HG03469 (cell line): ENCODE data around the gene CFAP61.
"Not testable (repeated sequence)": the region's sequence is repeated elsewhere in the genome, so short reads cannot be mapped to it uniquely, and the experiment has no call there.

ENCODE experiments used
- ATAC-seq: cut with Tn5 transposase; IDR thresholded peaks from one replicate; pipeline ENCODE4 v1.9.1; 2021; ENCODE audit warnings: mild to moderate bottlenecking, moderate library complexity, moderate number of reproducible peaks; ENCODE audit not compliant: unreplicated experiment

Gene CFAP61

GRCh38 chr20:20312562-20312961 is 260.2 kb downstream of the CFAP61 start:
- ATAC-seq, result no peak

GRCh38 chr20:20317195-20317594 is 264.9 kb downstream of the CFAP61 start:
- peak; percentile 84 for ATAC-seq

DNA sequence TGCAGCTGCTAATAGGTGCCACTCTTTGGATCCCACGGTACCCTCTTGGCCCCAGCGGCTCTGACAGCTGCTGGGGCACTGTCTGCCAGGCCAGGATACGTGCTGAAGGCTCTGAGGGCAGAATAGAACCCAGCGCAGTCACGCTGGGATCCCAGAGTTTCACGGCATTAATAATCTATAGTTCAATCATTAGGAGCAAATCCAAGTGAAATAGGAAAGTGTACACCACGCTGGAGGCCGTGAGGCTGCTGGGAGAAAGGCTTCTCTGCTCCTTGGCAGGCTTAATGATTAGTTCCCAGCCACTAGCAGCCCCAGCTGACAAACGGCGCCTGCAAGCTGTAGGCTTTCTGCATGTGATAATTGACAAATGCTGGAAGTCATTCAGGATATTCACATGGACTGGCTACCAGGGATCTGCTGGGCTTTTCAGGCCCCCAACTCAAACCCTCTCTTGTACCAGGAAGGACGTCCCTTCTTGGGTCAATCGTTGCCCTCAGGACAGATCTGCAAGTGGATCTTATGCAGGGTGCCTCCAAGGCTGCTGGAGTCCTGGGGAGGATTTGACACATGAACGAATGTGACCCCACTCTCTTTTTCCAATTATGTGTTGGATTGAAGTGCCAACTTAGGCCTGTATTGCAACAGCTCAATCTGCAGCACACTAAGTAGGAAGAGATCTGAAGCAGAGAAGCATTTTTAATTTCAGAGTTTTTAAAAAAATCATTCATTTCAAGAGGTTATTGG is 265.5 kb downstream of the CFAP61 start:
- no peak for ATAC-seq

- ATAC-seq, result no peak
Observed at GRCh38 chr20:20318365-20319161, 266.2 kb downstream of the CFAP61 start.

DNA sequence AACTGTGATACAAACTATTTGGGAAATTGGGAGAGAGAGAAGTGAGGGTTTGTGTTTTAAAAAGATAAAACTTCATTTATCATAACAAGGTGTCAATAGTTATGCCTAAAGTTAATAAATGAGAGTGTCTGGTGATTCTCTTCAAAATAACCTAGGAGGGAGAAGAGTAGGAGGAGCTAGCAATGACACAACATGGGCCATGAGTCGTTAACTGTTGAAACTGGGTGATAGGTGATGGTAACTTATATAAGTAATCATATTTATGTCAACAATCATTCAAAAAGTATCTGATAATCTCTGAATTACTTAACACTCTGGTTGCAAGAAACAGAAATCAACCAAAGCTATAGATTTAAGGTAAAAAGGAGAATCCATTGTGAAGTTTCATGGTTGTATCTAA is 268.8 kb downstream of the CFAP61 start:
- ATAC-seq, result no peak

GRCh38 chr20:20321917-20322316 is 269.6 kb downstream of the CFAP61 start:
- no peak for ATAC-seq

- no peak for ATAC-seq
Observed at GRCh38 chr20:20322912-20323311, 270.6 kb downstream of the CFAP61 start.

- ATAC-seq, result no peak
Observed at GRCh38 chr20:20327746-20328145, 275.4 kb downstream of the CFAP61 start.

DNA sequence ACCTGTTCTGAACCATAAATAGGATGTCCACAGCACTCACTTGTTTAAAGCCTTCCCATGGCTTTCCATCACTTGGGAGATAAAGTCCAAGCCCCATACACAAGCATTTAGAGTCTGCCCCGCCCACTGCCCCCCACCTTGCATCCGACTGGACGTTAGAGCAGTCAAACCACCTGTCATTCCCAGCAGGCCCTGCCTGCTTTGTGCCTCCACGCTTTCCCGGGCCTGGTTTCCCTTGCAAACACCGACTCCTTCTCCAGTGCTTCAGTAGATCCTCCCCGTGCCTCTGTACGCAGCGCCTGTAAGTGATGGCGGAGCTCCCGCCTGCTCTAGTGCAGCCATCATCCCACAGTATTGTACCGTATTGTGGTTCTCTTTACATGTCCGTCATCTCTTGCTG is 277.2 kb downstream of the CFAP61 start:
- no peak for ATAC-seq

DNA sequence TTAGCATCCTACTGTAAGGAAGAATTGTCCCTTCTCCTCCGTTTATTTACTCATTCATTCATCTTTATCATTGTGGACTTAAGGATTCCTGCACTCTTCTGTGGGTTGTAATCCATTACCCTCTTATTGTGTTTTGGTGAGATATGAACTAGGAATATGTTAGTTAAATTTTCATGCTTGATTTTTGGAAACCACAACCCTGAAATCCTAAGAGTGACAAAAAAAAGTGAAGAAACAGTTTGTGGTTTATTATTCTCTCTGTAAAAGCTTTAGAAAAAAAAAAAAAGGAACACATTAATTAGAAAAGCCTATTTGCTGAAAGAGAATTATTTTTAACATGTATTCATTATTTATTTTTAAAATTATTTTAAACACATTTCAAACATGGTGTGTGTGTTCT is 278.8 kb downstream of the CFAP61 start:
- ATAC-seq, result no peak

DNA sequence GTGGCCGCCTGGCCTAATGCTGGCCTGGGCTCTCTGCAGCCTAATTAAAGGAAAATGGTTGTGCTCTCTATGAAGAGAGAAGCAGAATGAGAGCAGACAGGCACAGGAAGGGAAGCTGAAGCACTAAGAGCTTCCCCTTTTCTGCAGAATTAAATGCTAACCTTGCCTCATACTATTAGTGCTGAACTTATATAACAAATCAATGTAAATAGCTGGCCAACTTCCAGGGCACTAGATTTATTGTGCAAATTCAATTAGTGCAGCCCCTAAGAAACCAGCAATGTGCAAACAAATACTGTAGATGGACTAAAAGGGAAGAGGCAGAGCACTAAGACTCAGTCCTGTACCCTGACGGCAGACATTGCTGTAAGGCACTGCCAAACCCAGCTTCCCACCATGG is 279.5 kb downstream of the CFAP61 start:
- ATAC-seq, result no peak

DNA sequence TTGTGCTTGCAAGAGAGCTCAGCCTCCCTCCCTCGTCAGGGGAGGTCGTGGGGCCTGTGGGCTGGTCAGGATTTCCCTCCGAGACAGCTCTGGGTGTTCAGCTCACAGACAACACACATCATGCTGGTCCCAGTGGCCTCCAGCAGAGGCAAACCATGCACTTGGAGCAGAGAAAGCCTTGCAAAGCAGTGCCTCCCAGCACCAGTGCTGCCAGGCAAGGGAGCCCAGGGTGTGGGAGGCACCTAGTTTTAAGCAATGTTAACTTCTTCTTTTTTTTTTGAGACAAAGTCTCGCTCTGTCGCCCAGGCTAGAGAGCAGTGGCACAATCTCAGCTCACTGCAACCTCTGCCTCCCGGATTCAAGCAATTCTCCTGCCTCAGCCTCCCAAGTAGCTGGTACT is 281.5 kb downstream of the CFAP61 start:
- no peak for ATAC-seq

GRCh38 chr20:20334489-20334888 is 282.2 kb downstream of the CFAP61 start:
- ATAC-seq, result peak; percentile 91

DNA sequence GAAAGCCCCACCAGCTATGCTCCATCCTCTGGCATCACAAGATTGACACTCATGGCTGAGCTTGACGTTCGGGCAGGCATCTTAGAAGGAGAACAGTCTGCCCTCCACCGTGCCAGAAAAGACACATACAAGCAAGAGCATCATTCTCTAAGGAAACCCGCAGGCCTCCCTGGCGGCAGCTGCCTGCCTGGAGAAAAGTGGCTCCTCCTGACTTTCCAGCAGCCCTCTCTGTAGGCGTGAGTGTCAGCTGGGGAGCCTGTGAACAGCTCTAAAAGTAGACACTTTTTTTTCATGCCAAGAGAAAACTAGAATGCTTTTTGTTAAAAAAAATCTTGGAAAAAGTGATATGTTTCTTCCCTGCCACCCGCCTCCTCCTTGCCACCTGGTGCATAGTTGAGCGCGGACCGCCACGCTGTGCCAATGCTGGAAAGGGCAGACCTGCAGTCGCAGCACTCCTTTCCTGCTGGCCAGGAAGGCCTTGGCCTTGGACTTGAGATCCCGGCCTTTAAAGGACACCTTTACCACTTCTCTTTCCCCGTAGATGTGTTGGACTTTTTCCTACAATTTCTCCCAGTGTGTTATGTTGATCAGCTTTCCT is 285.9 kb downstream of the CFAP61 start:
- no peak for ATAC-seq

GRCh38 chr20:20340443-20340842 is 288.1 kb downstream of the CFAP61 start:
- no peak for ATAC-seq

DNA sequence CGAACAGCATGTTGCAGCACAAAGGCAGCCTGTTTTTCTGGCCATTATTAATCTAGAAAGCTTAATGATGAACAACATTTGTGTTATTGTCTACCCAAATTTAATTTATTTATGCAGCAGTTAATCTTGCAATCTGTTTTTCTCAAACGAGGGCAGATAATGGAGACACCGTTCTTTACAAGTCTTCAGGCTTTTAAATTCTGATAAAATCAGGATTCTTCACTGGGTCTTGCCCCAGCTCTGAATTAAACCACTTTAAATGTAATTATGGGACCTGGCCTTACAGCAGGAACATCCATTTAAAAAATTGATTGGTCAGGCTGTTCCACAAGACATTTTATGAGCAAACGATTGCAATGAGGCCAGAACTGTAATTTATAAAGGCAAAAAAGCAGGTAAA is 289.0 kb downstream of the CFAP61 start:
- ATAC-seq, result no peak

DNA sequence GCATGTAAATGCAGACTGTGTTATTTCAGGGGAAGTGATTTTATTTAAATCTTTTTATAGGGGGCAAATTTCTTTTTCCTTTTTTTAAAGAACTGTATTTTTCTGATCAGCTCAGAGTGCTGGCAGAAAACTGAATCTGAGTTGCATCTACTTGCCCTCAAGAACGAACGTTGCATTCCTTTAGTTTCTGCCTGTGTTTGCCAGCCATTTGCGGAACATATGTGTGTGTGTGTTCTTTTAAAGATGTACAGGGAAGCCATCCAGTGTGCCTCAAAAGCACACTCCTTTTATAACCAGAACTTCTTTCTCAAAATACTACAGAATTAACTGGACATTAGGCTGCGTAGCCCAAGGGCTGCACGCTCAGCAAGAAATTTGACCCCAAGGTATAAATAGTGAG is 289.7 kb downstream of the CFAP61 start:
- no peak for ATAC-seq

DNA sequence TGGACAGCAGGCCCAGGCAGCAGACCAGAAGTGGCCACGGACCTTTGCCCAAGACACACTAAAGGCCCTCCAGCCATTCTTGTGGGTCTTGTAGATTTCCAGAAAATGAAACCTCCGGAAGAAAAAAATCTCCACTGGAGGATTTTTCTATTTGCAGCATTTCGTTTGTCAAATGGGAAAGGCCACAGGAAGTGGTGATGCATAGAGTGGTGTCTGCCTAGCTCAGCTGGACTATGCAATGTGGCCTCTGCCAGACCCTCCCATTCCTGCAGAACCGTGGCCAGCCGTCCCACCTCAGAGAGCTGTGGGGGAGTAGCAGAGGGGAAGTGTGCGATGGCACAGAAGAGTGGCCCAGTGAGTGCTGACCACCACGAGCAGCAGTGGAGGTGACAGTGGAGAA is 291.6 kb downstream of the CFAP61 start:
- ATAC-seq, result no peak

GRCh38 chr20:20344476-20344875 is 292.1 kb downstream of the CFAP61 start:
- no peak for ATAC-seq

GRCh38 chr20:20353576-20353975 is 301.2 kb downstream of the CFAP61 start:
- ATAC-seq, result no peak

- not testable (repeated sequence) for ATAC-seq
Observed at GRCh38 chr20:20355503-20355902, 303.2 kb downstream of the CFAP61 start.

GRCh38 chr20:20358801-20359200 is 306.5 kb downstream of the CFAP61 start:
- ATAC-seq, result no peak
